Peyer's patch (tissue), 4 donors: ENCODE results near the gene AKR1E2. TPM values are rescaled to one million over a fixed set of nuclear protein-coding genes. Genes with fewer than 3 reads are reported as not detected.
A peak's percentile ranks its signal among the peaks of the same experiment; 100 is the strongest.
"Not testable (repeated sequence)": the region's sequence is repeated elsewhere in the genome, so short reads cannot be mapped to it uniquely, and the experiment has no call there.

Experiments used
- DNase-seq, 3 donors: peaks; one replicate each; pipeline ENCODE4 v3.0.0-alpha.2; 2017 to 2019
- H3K27ac ChIP-seq, 4 donors: fragments of 200-600 bp; sonication (generic); one replicate each; pipeline ENCODE4 v1.5.1; 2016 to 2019
- H3K27me3 ChIP-seq, 2 donors: fragments of 200-600 bp; sonication (generic); one replicate each; pipeline ENCODE4 v1.5.1; 2019
- H3K36me3 ChIP-seq, 3 donors: fragments of 200-600 bp; sonication (generic); one replicate each; pipeline ENCODE4 v1.5.1; 2016 to 2019
- H3K4me1 ChIP-seq, 4 donors: fragments of 200-600 bp; sonication (generic); one replicate each; pipeline ENCODE4 v1.5.1; 2016 to 2019
- H3K4me3 ChIP-seq, 4 donors: fragments of 200-600 bp; sonication (generic); 1 replicate in 3 of 4; 2 replicates in 1 of 4; pipeline ENCODE4 v1.5.1; 2016 to 2019; ENCODE audit warnings: mild to moderate bottlenecking in 1 of 4
- H3K9me3 ChIP-seq, 4 donors: fragments of 200-600 bp; sonication (generic); one replicate each; pipeline ENCODE4 v1.5.1; 2016 to 2019; ENCODE audit warnings: mild to moderate bottlenecking in 1 of 4
- POLR2A ChIP-seq, 2 donors: fragments of 450-650 bp; IDR thresholded peaks; one replicate each; pipeline ENCODE4 v1.5.1; 2017; ENCODE audit warnings: antibody characterized with exemption in 2 of 2, mild to moderate bottlenecking in 2 of 2, moderate library complexity in 2 of 2
- total RNA-seq, 4 donors: library from RNA; depleted of rRNA; stranded (reverse); fragments of >200 nt; gene quantifications; one replicate each; pipeline ENCODE4 v1.1.0, GENCODE V29; 2016
- TF ChIP-seq, protein P1 (sequence below), 6 experiments: fragments of 450-650 bp in 4 of 6; fragments of 200-600 bp in 2 of 6; sonication (generic) in 1 of 6; IDR thresholded peaks; one replicate each; pipeline ENCODE4 v1.5.1; 2017 to 2019; ENCODE audit warnings: antibody characterized with exemption in 6 of 6, mild to moderate bottlenecking in 3 of 6, moderate library complexity in 1 of 6

The AKR1E2 gene
- total RNA-seq, 4 donors from 2014 or later: 2.0 to 59.4 (median 3.6) TPM

GRCh38 chr10:4813023-4813422, 13.0 kb upstream of the AKR1E2 start:
- H3K27ac ChIP-seq: no peak overlapping the region
- TF ChIP-seq, protein P1, sequence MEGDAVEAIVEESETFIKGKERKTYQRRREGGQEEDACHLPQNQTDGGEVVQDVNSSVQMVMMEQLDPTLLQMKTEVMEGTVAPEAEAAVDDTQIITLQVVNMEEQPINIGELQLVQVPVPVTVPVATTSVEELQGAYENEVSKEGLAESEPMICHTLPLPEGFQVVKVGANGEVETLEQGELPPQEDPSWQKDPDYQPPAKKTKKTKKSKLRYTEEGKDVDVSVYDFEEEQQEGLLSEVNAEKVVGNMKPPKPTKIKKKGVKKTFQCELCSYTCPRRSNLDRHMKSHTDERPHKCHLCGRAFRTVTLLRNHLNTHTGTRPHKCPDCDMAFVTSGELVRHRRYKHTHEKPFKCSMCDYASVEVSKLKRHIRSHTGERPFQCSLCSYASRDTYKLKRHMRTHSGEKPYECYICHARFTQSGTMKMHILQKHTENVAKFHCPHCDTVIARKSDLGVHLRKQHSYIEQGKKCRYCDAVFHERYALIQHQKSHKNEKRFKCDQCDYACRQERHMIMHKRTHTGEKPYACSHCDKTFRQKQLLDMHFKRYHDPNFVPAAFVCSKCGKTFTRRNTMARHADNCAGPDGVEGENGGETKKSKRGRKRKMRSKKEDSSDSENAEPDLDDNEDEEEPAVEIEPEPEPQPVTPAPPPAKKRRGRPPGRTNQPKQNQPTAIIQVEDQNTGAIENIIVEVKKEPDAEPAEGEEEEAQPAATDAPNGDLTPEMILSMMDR (IDR thresholded peaks at IDR 0.05): no peak
- TF ChIP-seq POLR2A (IDR thresholded peaks at IDR 0.05): no peak
- H3K27me3 ChIP-seq: no peaks in the 10 kb centered on the region
- no peaks in the 10 kb centered on the region for H3K9me3 ChIP-seq
- no peak overlapping the region for H3K4me3 ChIP-seq
- H3K36me3 ChIP-seq: no peaks in the 10 kb centered on the region
- no peak for DNase-seq
- no peaks in the 10 kb centered on the region for H3K4me1 ChIP-seq

DNA sequence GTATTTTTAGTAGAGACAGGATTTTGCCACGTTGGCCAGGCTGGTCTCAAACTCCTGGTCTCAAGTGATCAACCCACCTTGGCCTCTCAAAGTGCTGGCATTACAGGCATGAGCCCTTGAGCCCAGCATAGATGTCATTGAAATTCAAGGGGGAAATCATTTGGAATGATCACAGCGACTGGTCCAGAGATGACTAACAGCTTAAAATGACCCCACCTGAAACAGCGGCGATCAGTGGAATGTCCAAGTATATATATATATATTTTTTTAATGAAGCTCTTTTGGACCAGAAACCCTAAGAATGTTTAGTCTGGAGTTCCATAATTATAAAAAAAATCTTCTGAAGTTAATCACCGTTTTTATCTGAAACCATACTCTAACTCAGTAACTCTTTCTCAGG, 12.5 kb upstream of the AKR1E2 start:
- H3K9me3 ChIP-seq: no peaks in the 10 kb centered on the region
- no peaks in the 10 kb centered on the region for H3K4me1 ChIP-seq
- H3K27me3 ChIP-seq: no peaks in the 10 kb centered on the region
- no peak overlapping the region for H3K27ac ChIP-seq
- H3K36me3 ChIP-seq: no peaks in the 10 kb centered on the region
- no peak for TF ChIP-seq POLR2A (IDR thresholded peaks at IDR 0.05)
- TF ChIP-seq, protein P1 (IDR thresholded peaks at IDR 0.05): no peak
- H3K4me3 ChIP-seq: no peak overlapping the region
- no peak for DNase-seq

- TF ChIP-seq, protein P1 (IDR thresholded peaks at IDR 0.05): peak in 4 of 6 experiments; percentile 22 to 43 (median 36)
- not testable (repeated sequence) for DNase-seq, H3K36me3 ChIP-seq, H3K27me3 ChIP-seq, H3K27ac ChIP-seq, H3K4me3 ChIP-seq, H3K9me3 ChIP-seq, H3K4me1 ChIP-seq
Measured at GRCh38 chr10:4815646-4816180, 10.3 kb upstream of the AKR1E2 start.

GRCh38 chr10:4816966-4817365, 9.0 kb upstream of the AKR1E2 start:
- no peaks in the 10 kb centered on the region for H3K4me1 ChIP-seq
- H3K36me3 ChIP-seq: no peaks in the 10 kb centered on the region
- H3K4me3 ChIP-seq: no peak overlapping the region
- H3K27ac ChIP-seq: no peak overlapping the region
- TF ChIP-seq, protein P1 (IDR thresholded peaks at IDR 0.05): no peak
- TF ChIP-seq POLR2A (IDR thresholded peaks at IDR 0.05): no peak
- no peaks in the 10 kb centered on the region for H3K27me3 ChIP-seq
- no peaks in the 10 kb centered on the region for H3K9me3 ChIP-seq
- DNase-seq: no peak

- H3K36me3 ChIP-seq: no peaks in the 10 kb centered on the region
- no peak overlapping the region for H3K4me3 ChIP-seq
- H3K27ac ChIP-seq: no peak overlapping the region
- DNase-seq: no peak
- TF ChIP-seq, protein P1 (IDR thresholded peaks at IDR 0.05): no peak
- no peak for TF ChIP-seq POLR2A (IDR thresholded peaks at IDR 0.05)
- H3K27me3 ChIP-seq: no peaks in the 10 kb centered on the region
- H3K4me1 ChIP-seq: no peaks in the 10 kb centered on the region
- no peaks in the 10 kb centered on the region for H3K9me3 ChIP-seq
Measured at GRCh38 chr10:4819067-4819466, 6.9 kb upstream of the AKR1E2 start.

GRCh38 chr10:4819707-4820106, 6.3 kb upstream of the AKR1E2 start:
- H3K27me3 ChIP-seq: no peaks in the 10 kb centered on the region
- no peaks in the 10 kb centered on the region for H3K9me3 ChIP-seq
- DNase-seq: no peak
- no peak overlapping the region for H3K27ac ChIP-seq
- H3K4me1 ChIP-seq: no peaks in the 10 kb centered on the region
- no peaks in the 10 kb centered on the region for H3K36me3 ChIP-seq
- no peak for TF ChIP-seq POLR2A (IDR thresholded peaks at IDR 0.05)
- TF ChIP-seq, protein P1 (IDR thresholded peaks at IDR 0.05): no peak
- no peak overlapping the region for H3K4me3 ChIP-seq
